A375 (cell line): ENCODE results near the gene CDY2A. TPM values are rescaled to one million over a fixed set of nuclear protein-coding genes. Genes with fewer than 3 reads are reported as not detected.

Experiments used
- total RNA-seq: library from RNA; depleted of rRNA; stranded (reverse); fragments of >200 nt; shearing (Covaris generic); gene quantifications from 2 replicates; pipeline ENCODE4 v1.2.3, GENCODE V29; 2014; rRNA removed

The CDY2A gene, protein sequence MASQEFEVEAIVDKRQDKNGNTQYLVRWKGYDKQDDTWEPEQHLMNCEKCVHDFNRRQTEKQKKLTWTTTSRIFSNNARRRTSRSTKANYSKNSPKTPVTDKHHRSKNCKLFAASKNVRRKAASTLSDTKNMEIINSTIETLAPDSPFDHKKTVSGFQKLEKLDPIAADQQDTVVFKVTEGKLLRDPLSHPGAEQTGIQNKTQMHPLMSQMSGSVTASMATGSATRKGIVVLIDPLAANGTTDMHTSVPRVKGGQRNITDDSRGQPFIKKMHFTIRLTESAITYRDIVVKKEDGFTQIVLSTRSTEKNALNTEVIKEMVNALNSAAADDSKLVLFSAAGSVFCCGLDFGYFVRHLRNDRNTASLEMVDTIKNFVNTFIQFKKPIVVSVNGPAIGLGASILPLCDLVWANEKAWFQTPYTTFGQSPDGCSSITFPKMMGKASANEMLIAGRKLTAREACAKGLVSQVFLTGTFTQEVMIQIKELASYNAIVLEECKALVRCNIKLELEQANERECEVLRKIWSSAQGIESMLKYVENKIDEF
- not detected in 2 replicates for total RNA-seq

DNA sequence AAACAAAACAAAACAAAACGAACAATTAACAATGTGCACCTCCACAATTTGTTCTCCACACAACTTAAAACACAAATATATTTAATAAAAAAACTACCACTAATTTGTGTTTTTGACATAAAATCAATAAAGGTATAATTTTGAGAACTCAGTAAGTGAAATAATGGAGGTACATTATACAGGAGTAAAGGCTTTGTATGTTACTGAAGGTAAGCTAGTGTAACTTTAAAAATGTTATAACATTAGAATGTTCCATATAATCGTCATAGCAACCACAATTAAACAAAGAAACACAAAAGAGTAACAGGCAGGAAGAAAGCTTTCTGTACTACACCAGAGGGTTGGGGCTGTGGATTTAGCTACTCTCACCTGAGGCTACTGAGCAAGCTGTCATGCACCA lies at the start of gene CDY2A:
Gene CDY2A, plus strand, starts transcription at position 301 of the 400 bp plus-strand sequence. CDS start 328 bp downstream, outside the sequence.

Other genes with a start within 250 kb of the CDY2A start
- not detected in 2 replicates for gene CDY2B, start 145.6 kb upstream of the CDY2A start, total RNA-seq